Neural progenitor cell (in vitro differentiated cells): ENCODE results near the gene TM9SF2. TPM values are rescaled to one million over a fixed set of nuclear protein-coding genes. Genes with fewer than 3 reads are reported as not detected.

Source experiments
- DNase-seq: peaks from one replicate; pipeline ENCODE4 v3.0.0-alpha.2; 2016; ENCODE audit warnings: low spot score
- H2AFZ ChIP-seq: fragments of 200-600 bp; sonication (generic); replicated peaks from 2 replicates; pipeline ENCODE4 v1.6.1; 2016; ENCODE audit warnings: antibody characterized with exemption
- H3F3A ChIP-seq: fragments of 200-600 bp; sonication (generic); 2 replicates; pipeline ENCODE4 v1.6.1; 2016; ENCODE audit warnings: antibody characterized with exemption, low read depth
- H3K27ac ChIP-seq: fragments of 200-600 bp; sonication (generic); 2 replicates; pipeline ENCODE4 v1.5.1; 2016; ENCODE audit warnings: mild to moderate bottlenecking
- H3K27me3 ChIP-seq: fragments of 200-600 bp; sonication (generic); 2 replicates; pipeline ENCODE4 v1.6.1; 2016; ENCODE audit warnings: mild to moderate bottlenecking, moderate library complexity
- H3K36me3 ChIP-seq: fragments of 200-600 bp; sonication (generic); 2 replicates; pipeline ENCODE4 v1.5.1; 2016
- H3K4me1 ChIP-seq: fragments of 200-600 bp; sonication (generic); 2 replicates; pipeline ENCODE4 v1.6.1; 2016; ENCODE audit warnings: mixed run types
- H3K4me2 ChIP-seq: fragments of 200-600 bp; sonication (generic); 2 replicates; pipeline ENCODE4 v1.6.1; 2016
- H3K4me3 ChIP-seq: fragments of 200-600 bp; sonication (generic); 2 replicates; pipeline ENCODE4 v1.5.1; 2016
- H3K79me2 ChIP-seq: fragments of 200-600 bp; sonication (generic); 2 replicates; pipeline ENCODE4 v1.6.1; 2016; ENCODE audit warnings: low read depth
- H3K9ac ChIP-seq: fragments of 200-600 bp; sonication (generic); 2 replicates; pipeline ENCODE4 v1.6.1; 2016
- H3K9me3 ChIP-seq: fragments of 200-600 bp; sonication (generic); 2 replicates; pipeline ENCODE4 v1.5.1; 2016; ENCODE audit warnings: low read depth
- H4K20me1 ChIP-seq: fragments of 200-600 bp; sonication (generic); 2 replicates; pipeline ENCODE4 v1.6.1; 2016; ENCODE audit warnings: low read depth
- H3K27ac Mint-ChIP-seq: 3 replicates; pipeline ENCODE4 v1.8.0; 2021; ENCODE audit warnings: mixed read lengths
- H3K27me3 Mint-ChIP-seq: 2 replicates; pipeline ENCODE4 v1.8.0; 2022; ENCODE audit warnings: low read depth, mild to moderate bottlenecking, inconsistent platforms, moderate library complexity, mixed read lengths; ENCODE audit not compliant: insufficient read depth
- H3K36me3 Mint-ChIP-seq: 3 replicates; pipeline ENCODE4 v1.8.0; 2021; ENCODE audit warnings: mixed read lengths
- H3K4me1 Mint-ChIP-seq: 3 replicates; pipeline ENCODE4 v1.8.0; 2021; ENCODE audit warnings: mixed read lengths
- H3K4me3 Mint-ChIP-seq: 3 replicates; pipeline ENCODE4 v1.8.0; 2021; ENCODE audit warnings: mild to moderate bottlenecking, moderate library complexity, mixed read lengths
- H3K9me3 Mint-ChIP-seq: 3 replicates; pipeline ENCODE4 v1.8.0; 2020; ENCODE audit warnings: mixed read lengths
- CTCF ChIP-seq: fragments of 200-600 bp; sonication (generic); IDR thresholded peaks from 2 replicates; pipeline ENCODE4 v1.5.1; 2017; ENCODE audit warnings: antibody characterized with exemption, mild to moderate bottlenecking
- EZH2 ChIP-seq: fragments of 200-600 bp; sonication (generic); IDR thresholded peaks from 2 replicates; pipeline ENCODE4 v1.6.1; 2017; ENCODE audit warnings: antibody characterized with exemption, mild to moderate bottlenecking, moderate library complexity
- EZH2phosphoT487 ChIP-seq: fragments of 200-600 bp; sonication (generic); IDR thresholded peaks from 2 replicates; pipeline ENCODE4 v1.6.1; 2017; ENCODE audit warnings: antibody characterized with exemption
- total RNA-seq: library from RNA; depleted of rRNA; stranded (reverse); fragments of >200 nt; gene quantifications from 2 replicates; pipeline ENCODE4 v1.2.3, GENCODE V29; 2015; ENCODE audit warnings: low replicate concordance

Gene TM9SF2
- total RNA-seq, 1 donor from 2014 or later = 128 TPM

GRCh38 chr13:99471221-99472121 is 29.8 kb upstream of the TM9SF2 start:
- Histone ChIP-seq H3K27me3 (no peaks in the 10 kb centered on the region), H3F3A (no peaks in the 10 kb centered on the region), H2AFZ (no peak overlapping the region), H3K4me3 (no peak overlapping the region), H3K4me2 (no peak overlapping the region), H3K4me1 (peaks cover 3% of the 10 kb centered on the region), H4K20me1 (no peaks in the 10 kb centered on the region), H3K79me2 (no peaks in the 10 kb centered on the region), H3K36me3 (no peaks in the 10 kb centered on the region), H3K27ac (no peak overlapping the region), H3K9ac (no peak overlapping the region), H3K9me3 (no peaks in the 10 kb centered on the region)
- no peaks in the 10 kb centered on the region for H3K9me3 Mint-ChIP-seq
- peaks cover 10% of the 10 kb centered on the region for H3K4me1 Mint-ChIP-seq
- H3K36me3 Mint-ChIP-seq = no peaks in the 10 kb centered on the region
- peaks cover 9% of the 10 kb centered on the region for H3K27me3 Mint-ChIP-seq
- TF ChIP-seq EZH2phosphoT487 (no peak), EZH2 (no peak), CTCF (no peak)
- H3K4me3 Mint-ChIP-seq = no peak overlapping the region
- no peak overlapping the region for H3K27ac Mint-ChIP-seq
- no peak for DNase-seq

- H3K4me1 Mint-ChIP-seq = peaks cover 10% of the 10 kb centered on the region
- Histone ChIP-seq H3K27me3 (no peaks in the 10 kb centered on the region), H3K27ac (no peak overlapping the region), H3K36me3 (no peaks in the 10 kb centered on the region), H3K4me3 (no peak overlapping the region), H2AFZ (no peak overlapping the region), H3K4me2 (no peak overlapping the region), H3K4me1 (peaks cover 3% of the 10 kb centered on the region), H3F3A (no peaks in the 10 kb centered on the region), H3K79me2 (no peaks in the 10 kb centered on the region), H4K20me1 (no peaks in the 10 kb centered on the region), H3K9me3 (no peaks in the 10 kb centered on the region), H3K9ac (no peak overlapping the region)
- peaks cover 13% of the 10 kb centered on the region for H3K27me3 Mint-ChIP-seq
- no peak overlapping the region for H3K27ac Mint-ChIP-seq
- peak overlapping the region; percentile 5 for H3K4me3 Mint-ChIP-seq
- TF ChIP-seq EZH2 = no peak
- TF ChIP-seq CTCF = no peak
- no peaks in the 10 kb centered on the region for H3K9me3 Mint-ChIP-seq
- no peak for DNase-seq
- no peaks in the 10 kb centered on the region for H3K36me3 Mint-ChIP-seq
Observed at GRCh38 chr13:99472122-99472440, 29.2 kb upstream of the TM9SF2 start.

GRCh38 chr13:99473515-99473914 is 27.8 kb upstream of the TM9SF2 start:
- no peaks in the 10 kb centered on the region for H3K9me3 ChIP-seq
- DNase-seq = no peak
- H3K79me2 ChIP-seq = no peaks in the 10 kb centered on the region
- H3K9ac ChIP-seq = no peak overlapping the region
- no peak overlapping the region for H3K27ac ChIP-seq
- H4K20me1 ChIP-seq = no peaks in the 10 kb centered on the region
- peaks cover 10% of the 10 kb centered on the region for H3K4me1 Mint-ChIP-seq
- H3F3A ChIP-seq = peaks cover 9% of the 10 kb centered on the region
- peaks cover 3% of the 10 kb centered on the region for H3K4me1 ChIP-seq
- H2AFZ ChIP-seq = no peak overlapping the region
- no peak overlapping the region for H3K27ac Mint-ChIP-seq
- no peaks in the 10 kb centered on the region for H3K36me3 ChIP-seq
- no peak overlapping the region for H3K4me2 ChIP-seq
- H3K4me3 ChIP-seq = no peak overlapping the region
- no peaks in the 10 kb centered on the region for H3K9me3 Mint-ChIP-seq
- H3K27me3 ChIP-seq = no peaks in the 10 kb centered on the region
- H3K27me3 Mint-ChIP-seq = peaks cover 13% of the 10 kb centered on the region
- no peaks in the 10 kb centered on the region for H3K36me3 Mint-ChIP-seq
- no peak overlapping the region for H3K4me3 Mint-ChIP-seq
- TF ChIP-seq CTCF = no peak
- no peak for TF ChIP-seq EZH2
- no peak for TF ChIP-seq EZH2phosphoT487
